Hepatocyte (in vitro differentiated cells): ENCODE data around the gene DAAM1.

Experiments
- CTCF ChIP-seq: fragments of 200-600 bp; sonication (generic); IDR thresholded peaks from 2 replicates; pipeline ENCODE4 v1.5.1; 2016; ENCODE audit warnings: antibody characterized with exemption, mild to moderate bottlenecking; ENCODE audit not compliant: poor library complexity
- EZH2 ChIP-seq: fragments of 200-600 bp; sonication (generic); IDR thresholded peaks from 2 replicates; pipeline ENCODE4 v1.6.1; 2016; ENCODE audit warnings: antibody characterized with exemption, mild to moderate bottlenecking, borderline replicate concordance

GRCh38 chr14:59268011-59268410 is 79.5 kb downstream of the DAAM1 start:
- TF ChIP-seq CTCF (no peak), EZH2 (no peak)
